GM18520 (cell line): Measurements from ENCODE around the gene FETUB.
"Not testable (repeated sequence)": the region's sequence is repeated elsewhere in the genome, so short reads cannot be mapped to it uniquely, and the experiment has no call there.

Source experiments
- ATAC-seq: cut with Tn5 transposase; IDR thresholded peaks from one replicate; pipeline ENCODE4 v1.9.1; 2021; ENCODE audit not compliant: unreplicated experiment

The FETUB gene

GRCh38 chr3:186633481-186633880 lies 6.7 kb upstream of the FETUB start:
- no peak for ATAC-seq

DNA sequence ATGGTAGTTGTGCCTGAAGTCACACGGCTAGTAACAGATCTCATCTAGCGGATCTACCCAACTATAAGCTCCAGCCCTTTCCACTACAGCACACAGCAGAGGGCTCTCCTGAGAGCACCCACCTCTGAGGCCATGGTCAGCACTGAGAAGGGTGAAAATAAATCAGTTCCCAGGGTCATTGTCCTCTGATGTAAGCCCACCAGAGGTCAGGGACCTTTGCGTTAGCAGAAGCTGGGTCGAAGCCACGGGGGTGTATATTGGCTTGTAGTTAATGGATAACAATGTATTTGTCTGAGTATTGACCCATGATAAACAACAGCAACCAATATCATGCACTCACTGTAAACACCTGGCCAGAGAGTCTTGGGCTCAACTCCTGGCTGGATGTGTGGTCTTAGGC lies 6.0 kb upstream of the FETUB start:
- not testable (repeated sequence) for ATAC-seq

DNA sequence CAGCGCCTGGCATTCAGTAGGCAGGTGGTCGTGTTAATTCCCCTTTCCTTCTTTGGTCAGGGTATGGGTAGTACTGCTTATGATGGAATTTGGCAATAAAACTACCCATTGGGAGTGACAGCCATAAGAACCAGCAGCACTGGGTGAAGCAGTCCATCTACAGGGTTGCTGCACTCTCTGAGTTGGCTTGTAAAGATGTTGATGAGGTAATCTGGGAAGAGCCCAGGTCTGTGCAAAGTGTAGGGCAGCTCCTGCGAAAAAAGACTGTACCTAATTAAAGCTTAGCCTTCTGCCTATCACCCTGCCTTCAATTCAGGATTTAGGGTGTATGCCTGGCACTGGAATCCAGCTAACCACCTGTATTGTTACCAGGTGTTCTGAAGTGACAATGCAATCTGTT lies 4.7 kb upstream of the FETUB start:
- no peak for ATAC-seq

- no peak for ATAC-seq
Measured at GRCh38 chr3:186636536-186636935, 3.7 kb upstream of the FETUB start.

- ATAC-seq = no peak
Measured at GRCh38 chr3:186637686-186638085, 2.5 kb upstream of the FETUB start.

DNA sequence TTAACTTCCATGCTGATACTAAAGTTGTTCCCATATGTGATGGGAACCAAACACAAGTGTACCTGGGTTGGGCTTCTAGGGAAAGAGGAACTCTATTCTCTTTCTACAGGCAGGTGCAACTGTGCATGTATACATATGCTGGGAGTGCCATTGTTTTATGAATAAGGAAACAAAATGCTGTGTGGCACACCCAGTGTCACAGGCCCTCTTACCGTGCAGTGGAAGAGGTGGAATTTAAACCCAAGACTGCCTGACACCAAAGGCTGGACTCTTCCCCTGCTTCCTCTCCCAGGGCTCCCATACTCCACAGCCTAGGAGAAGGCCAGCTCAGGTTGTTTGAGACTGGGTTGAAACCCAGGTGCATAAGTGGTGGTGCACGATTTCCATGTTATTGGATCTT lies 1.9 kb upstream of the FETUB start:
- no peak for ATAC-seq

DNA sequence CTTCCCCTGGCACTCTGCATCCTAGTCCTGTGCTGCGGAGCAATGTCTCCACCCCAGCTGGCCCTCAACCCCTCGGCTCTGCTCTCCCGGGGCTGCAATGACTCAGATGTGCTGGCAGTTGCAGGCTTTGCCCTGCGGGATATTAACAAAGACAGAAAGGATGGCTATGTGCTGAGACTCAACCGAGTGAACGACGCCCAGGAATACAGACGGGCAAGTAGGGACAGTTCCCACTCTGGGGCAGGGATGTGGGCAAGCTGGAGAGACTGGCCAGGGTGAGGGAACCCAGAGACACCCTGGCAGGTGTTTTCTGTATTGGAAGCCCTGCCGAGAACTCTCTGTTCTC lies 247 bp downstream of the FETUB start:
- ATAC-seq = no peak

GRCh38 chr3:186640929-186641328 lies 730 bp downstream of the FETUB start:
- ATAC-seq = no peak

GRCh38 chr3:186642014-186642413 lies 1.8 kb downstream of the FETUB start:
- no peak for ATAC-seq

- ATAC-seq = no peak
Measured at GRCh38 chr3:186643493-186643892, 3.3 kb downstream of the FETUB start.

DNA sequence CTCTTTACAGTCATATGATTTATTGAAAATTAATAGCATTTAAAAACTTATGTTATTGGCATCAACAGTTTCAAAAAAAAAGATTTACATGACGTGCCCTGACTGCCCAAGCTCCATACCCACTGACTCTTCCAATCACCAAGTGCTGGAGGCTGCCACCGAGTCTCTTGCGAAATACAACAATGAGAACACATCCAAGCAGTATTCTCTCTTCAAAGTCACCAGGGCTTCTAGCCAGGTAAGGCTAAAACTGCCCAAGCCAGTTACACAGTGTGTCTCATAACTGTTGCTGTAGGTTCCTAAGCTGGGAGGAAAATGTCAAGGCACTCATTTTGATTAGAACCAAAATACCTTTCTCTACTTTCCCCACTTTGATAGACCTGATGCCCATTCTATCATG lies 4.5 kb downstream of the FETUB start:
- ATAC-seq = no peak

GRCh38 chr3:186646106-186646505 lies 5.9 kb downstream of the FETUB start:
- no peak for ATAC-seq

DNA sequence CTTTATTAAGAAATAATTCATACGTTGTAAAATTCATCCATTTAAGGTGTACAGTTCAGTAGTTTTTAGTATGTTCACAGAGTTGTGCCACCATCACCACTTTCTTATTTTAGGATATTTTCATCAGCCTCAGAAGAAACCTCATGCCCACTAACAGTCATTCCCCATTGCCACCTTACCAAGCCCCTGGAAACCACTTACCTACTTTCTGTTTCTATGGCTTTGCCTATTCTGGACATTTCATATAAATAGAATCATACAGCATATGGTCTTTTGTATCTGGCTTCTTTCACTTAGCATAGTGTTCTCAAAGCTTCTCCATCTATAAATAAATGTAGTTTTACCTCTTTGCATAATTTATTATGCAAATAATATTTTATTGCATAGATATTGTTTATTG lies 6.6 kb downstream of the FETUB start:
- ATAC-seq = no peak

DNA sequence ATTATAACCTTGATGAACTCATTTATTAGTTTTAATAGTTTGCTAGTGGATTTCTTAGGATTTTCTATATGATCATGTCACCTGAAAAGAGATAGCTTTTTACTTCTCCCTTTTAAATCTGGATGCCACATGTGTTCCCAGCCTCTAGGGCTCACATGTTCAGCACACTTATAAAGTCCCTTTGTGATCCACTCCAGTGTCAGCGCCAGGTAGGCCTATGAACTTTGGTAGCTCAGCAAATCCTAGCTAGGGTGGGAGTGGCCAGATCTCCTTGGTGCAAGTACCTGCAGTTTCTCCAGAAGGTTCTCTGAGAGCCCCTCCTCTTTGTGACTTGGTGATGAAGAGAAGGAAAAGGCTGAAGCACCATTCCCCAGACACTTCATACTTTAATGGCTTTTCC lies 8.7 kb downstream of the FETUB start:
- ATAC-seq = no peak

GRCh38 chr3:186651678-186652215 lies 11.5 kb downstream of the FETUB start:
- no peak for ATAC-seq

GRCh38 chr3:186653080-186653707 lies 13.0 kb downstream of the FETUB start:
- ATAC-seq = peak; percentile 53

GRCh38 chr3:186653984-186654383 lies 13.8 kb downstream of the FETUB start:
- ATAC-seq = no peak

DNA sequence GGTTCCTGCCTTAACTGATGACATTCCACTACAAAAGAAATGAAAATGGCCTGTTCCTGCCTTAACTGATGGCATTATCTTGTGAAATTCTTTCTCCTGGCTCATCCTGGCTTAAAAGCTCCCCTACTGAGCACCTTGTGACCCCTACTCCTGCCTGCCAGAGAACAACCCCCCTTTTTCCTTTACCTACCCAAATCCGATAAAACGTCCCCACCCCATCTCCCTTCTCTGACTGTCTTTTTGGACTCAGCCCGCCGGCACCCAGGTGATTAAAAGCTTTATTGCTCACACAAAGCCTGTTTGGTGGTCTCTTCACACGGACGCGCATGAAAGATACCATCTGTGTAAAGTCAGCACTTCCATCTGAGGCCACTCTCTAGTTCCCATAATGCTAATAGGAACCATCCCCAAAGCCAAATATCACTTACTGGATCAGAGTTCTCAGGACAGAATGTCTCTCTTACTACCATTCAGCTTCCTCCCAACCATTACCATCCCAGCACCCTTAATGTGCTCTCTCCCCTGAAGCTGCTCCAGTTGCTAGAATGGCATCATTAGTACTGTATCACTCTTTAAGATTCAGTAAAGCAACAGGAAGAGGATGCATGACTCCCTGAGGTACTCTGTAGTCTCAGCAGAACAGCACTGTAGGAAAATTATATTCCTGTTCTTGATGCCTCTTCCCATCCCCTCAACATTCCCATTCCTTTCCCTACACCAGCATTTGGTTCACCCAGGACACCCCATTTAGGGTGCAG lies 23.3 kb downstream of the FETUB start:
- no peak for ATAC-seq

GRCh38 chr3:186664119-186664495 lies 23.9 kb downstream of the FETUB start:
- no peak for ATAC-seq

GRCh38 chr3:186664506-186664905 lies 24.3 kb downstream of the FETUB start:
- no peak for ATAC-seq

- ATAC-seq = no peak
Measured at GRCh38 chr3:186665625-186666188, 25.5 kb downstream of the FETUB start, which contains the start of gene HRG. TSS of gene HRG (plus strand) at chr3:186666014. CDS start at chr3:186666032, 18 bp downstream.

DNA sequence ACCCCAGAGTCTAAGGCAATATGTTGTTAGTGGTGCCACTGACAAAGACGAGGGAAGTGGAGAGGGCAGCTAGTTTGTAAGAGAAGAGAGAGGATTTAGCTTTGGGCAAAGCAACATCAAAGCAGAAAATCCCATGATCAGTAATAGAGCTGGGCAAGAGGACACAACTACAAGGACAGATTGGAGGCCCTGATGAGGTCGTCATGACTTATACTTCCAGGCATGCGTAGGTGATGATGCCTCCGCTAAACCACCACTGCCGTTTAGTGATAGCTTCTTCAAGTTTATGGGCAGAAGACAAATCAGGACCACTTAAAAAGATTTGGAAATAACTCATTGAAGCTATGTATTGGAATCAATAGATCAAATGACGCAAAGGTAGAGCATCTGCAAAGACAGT lies 28.2 kb downstream of the FETUB start:
- no peak for ATAC-seq
